DMS 273 (cell line): Measurements from ENCODE around the gene UVSSA.
"Not testable (repeated sequence)": the region's sequence is repeated elsewhere in the genome, so short reads cannot be mapped to it uniquely, and the experiment has no call there.

Source experiments
- DNase-seq: peaks from one replicate; lab custom pipeline; 2025; ENCODE audit not compliant: unreplicated experiment; lab: John Stamatoyannopoulos, UW

UVSSA gene

DNA sequence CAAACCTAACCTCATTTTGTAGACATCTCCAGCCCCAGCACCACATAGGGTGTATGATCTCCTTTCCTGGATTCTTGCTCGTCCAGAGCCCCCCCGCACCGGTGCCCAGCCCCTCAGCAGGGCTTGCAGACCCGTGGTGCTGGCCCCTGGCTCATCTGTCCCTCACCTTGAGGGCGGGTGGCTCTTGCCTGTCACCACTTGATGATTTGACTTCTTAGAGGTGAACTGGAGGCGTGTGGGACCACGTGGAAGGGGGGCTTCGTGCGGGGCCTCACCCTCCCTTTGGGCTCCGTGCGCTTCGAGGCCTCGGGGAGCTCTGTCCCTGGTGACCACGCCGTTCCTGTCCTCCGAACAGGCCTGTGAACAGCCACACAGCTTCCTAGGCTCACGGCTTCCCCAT is 15.5 kb downstream of the UVSSA start:
- no peak for DNase-seq

DNA sequence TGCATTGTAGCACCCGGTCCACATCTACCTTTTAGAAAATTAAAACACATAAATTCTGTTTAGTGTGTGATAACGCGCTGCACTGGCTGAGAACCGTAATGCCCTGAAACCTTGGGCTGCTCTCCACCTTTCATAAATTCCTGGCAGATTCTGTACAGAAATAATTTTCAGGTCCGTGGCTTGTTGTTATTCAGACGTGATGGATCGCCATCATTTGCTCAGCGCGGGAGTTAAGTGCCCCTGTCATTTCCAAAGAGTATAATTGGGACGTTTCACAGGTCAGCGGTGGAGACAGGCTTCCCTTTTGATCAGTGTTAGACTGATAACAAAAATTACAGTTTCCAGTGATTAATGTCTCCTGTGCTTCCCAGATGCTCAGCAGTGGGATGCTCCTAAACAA is 16.5 kb downstream of the UVSSA start:
- DNase-seq: no peak

DNA sequence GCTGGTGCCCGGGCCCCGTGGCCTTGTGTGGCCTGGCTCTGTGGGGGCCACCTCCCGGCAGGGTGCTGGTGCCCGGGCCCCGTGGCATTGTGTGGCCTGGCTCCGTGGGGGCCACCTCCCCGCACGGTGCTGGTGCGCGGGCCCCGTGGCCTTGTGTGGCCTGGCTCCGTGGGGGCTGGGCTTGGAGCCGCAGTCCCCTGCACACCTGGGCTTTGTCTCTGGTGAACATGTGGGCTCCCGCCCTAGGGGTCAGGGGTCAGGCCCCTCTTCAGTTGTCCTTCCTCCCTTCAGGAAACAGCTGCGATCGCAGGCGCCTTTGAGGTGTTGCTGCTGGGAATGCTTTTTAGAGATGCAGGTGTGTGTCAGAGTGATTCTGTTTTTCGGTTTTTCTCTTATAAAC is 17.2 kb downstream of the UVSSA start:
- no peak for DNase-seq

DNA sequence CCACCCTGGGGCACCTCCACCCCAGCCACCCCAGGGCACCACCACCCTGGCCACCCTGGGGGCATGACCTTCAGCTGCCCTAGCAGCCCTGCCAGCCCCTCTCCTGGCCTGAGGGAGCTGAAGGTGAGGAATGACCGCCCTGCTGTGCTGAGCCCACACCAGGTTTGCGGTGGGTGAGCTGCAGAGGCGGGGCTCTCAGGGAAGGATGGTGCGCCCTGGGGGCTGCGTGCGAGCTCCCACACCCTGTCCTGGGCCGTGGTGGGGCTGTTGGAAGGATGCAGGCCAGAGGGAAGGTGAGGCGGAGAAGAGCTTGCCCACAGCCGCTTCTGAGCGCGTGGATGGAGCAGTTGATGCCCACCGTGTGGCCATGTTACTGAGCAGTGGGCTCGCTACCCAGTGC is 17.7 kb downstream of the UVSSA start:
- DNase-seq: no peak

DNA sequence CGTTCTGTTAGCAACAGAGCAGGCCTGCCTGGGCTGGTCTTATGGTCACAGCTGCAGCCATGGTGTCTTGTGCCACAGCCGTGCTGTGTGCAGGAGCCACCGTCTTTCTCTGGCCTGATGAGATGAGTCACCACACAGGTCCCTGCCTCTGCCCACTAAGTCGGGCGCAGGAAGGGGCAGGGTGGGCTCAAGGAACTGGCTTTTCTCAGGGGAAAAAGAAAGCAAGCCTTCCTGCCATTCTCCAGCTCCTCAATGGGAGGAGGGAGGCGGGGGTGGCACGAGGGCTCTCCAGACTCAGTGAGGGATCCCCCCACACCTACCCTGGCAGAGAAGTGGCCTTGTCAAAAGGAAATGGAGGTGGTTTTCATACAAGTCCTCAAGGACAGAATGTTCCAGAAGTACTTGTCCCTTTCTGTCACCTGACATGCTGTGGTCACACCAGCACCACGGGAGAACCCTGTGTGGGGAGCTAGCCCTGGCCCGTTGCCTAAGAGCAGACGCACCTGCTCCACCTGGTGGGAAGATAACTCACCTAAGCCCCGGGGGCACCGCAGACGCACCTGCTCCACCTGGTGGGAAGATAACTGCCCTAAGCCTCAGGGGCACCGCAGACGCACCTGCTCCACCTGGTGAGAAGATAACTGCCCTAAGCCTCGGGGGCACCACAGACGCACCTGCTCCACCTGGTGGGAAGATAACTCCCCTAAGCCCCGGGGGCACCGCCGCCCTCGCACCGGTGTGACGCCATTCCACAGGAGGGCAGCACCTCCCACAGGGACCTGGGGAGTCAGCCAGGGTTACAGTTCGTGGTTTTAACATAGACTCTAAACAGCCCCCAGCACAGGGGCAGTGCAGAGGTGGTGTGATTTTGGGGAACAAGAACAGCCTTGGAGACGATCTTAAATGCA is 18.5 kb downstream of the UVSSA start:
- no peak for DNase-seq

DNA sequence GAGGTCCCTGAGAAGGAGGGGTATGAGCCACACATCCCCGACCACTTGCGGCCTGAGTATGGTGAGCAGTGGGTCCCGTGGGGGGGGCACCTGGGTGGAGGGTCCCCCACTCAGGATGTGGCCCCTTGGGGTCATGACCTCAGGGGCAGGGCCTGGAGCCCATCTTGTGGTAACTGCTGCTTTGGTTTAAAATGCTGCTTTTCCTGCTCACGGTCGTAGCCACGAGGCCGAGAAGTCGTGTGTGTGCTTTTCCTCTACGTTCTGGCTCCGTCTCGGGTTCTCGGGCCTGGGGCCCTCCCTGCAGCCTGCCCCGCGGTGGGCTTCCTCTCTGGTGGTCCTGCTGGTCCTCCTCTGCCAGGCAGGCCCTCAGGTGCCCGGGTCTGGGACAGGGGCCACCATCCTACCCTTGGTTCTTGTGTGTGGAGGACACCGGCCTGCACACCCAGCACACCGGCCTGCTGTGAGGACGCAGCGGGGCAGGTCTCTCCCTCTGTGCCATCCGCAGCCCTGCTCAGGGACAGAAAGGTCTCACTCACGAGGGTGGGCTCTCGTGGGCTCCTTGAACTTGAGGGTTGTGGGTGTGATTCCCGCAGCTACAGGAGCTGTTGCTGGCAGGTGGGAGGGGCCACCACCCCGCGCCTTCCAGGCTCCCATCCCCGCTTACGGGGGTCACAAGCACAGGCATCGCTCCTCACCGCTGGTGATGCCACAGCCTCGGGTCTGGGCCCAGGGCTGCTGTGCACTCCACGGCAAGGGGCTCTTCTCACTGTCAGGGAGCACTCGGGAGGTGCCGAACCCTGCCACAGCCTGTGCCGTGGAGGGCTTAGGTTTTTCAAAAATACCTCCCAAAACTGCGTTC is 19.6 kb downstream of the UVSSA start:
- no peak for DNase-seq

DNA sequence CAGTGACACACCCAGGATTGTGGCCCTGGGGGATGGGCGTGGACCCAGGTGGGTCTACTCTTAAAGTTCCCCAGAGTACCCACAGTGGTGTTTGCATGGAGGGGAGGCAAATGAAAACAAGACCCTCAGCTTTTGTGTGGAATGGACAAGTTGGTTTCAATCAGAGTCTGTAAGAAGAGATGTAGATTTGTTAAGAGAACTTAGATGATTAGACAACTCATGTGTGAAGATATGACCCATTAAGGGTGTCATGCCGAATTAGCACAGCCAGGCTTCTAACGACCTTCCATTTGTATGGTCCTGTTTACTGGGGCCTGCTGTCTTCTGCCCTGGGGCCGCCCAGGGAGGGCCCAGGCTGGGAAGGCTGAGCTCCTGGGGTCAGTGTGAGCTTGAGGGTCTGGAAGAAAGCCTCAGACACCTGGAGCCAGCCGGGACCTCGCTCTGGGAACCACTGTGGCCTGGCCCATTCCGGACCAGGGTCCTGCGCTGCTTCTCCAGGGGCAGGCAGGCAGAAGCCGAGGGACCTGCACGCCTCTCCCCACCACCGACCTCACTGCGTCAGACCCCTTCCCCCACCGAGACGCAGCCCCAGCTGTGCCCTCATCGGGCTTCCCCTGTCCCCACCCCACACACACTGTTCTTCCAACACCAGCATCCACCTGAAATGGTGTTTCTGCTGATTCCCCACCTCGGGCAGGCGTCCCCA is 20.4 kb downstream of the UVSSA start:
- no peak for DNase-seq

DNA sequence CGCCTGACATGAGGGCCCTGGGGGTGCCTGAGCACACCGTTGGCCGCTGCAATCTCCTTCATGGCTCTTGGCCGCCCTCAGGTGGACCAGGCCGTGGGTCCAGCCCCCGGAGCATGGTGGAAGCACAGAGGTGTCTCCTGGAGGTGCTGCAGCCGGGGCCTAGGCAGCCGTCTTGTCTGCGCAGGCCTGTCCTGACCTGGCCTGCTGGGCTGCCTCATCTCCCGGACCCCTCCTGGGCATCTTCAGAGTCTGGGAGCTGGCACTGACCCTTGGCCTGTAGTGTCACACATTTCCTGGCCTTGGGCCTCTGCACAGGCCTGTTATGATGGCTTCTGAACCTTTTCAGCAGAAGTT is 20.9 kb downstream of the UVSSA start:
- DNase-seq: no peak

DNA sequence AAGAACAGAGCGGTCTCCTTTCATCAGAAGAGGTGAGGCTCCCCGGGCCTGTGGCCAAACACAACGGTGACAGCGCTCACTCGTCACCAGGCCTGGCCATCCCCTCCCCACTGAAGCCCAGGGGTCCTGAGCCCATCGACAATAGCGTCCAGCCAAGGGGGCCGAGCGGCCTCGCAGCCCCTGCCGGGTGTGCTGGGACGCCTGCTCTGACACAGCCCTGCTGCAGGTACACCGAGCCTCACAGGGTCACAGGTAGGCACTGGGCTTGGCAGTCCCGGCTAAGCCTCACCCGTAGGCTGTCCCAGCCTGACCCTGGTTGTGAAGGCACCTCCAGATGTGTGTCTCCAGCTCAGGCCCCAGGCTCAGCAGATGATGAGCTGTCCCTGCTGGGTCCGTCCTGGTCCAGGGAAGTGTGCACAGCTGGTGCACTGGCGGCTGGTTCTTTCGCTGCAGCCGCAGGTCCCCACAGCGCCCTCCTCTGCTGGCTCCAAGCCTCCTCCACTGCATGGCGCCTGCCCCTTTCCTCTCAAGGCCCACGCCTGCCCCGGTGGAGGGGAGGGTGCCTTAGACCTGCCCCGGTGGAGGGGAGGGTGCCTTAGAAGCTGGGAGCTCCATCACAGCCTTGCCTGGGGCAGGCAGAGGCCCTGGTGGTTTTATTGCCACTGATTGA is 21.5 kb downstream of the UVSSA start:
- no peak for DNase-seq

DNA sequence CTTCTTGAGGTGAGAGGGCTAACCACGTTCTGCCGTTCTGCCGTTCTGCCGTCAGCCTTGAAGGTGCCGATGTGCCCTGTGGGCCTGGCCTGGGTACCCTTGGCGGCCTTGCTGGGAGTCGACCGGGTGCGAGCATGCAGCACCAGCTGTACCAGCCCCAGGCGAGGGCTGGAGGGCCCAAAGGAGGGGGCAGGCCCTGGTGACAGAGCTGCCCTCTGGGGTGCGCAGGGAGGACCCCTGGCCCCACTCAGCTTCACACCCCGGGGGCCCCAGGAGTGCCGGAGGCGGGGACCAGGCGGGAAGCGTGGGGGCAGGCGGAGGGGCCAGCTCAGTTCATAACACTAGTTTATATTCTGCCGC is 22.1 kb downstream of the UVSSA start:
- no peak for DNase-seq

DNA sequence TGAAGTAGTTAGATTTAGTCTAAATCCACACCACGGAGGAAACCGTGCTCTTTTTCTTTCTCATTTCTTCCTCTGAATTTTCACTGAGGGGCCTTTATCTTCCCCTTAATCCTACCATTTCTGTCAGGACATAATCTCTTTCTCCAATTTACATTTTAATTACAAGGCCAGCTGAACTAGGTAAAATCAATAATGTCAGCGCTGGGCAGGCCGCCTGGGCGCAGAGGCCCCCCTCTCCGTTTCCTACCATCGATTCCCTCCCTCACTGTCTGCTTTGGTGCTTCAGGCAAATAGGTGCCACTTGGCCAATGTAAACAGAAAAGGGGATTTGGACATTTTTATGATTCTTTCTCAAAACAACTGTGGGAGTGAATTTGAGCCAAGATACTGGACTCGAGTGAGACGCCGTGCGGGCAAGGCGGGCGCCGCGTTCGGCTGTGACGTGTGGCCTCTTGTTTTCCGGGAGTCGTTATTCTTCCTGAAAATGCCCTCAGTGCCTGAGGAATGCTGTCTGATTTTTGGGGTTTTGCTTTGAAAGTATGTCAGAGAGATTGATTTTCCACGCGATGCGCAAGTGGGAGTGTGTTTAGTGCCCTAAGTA is 22.6 kb downstream of the UVSSA start:
- no peak for DNase-seq

DNA sequence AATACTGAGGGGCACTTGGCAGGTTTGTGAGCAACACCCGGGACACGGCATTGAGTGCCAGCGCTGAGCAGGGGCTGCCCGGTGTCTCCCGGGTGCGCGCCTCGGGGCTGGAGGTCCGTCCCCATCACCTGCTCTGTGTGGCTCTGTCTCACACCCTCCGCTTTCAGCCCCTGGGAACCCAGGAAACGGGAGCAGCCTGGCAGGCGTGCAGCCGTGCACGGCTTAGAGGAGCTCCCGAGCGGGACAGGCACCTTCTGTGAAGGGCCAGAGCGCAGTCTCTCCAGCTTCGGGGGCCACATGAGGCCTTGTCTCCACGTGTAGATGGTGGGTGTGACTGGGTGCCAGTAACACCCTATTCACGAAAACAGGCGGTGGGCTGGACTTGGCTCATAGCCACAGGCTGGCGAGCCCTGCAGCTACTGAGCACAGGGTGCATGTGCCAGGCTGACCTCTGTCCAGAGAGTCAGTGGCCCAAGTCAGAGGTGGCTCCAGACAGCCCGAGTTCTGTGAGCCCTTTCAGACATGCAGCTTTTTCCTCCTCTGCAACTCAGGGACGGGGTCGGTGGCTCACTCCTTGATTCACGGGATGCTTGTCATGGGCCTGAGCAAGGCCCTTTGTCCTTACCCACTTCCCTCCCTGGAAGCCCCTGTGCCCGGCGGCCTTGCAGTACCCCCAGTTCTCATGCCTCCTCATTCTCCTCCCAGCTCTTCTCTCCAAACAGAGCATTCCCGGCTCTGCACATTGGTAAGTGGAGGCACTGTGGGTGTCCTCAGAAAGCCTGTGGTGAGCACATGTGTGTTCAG is 23.5 kb downstream of the UVSSA start:
- no peak for DNase-seq

DNA sequence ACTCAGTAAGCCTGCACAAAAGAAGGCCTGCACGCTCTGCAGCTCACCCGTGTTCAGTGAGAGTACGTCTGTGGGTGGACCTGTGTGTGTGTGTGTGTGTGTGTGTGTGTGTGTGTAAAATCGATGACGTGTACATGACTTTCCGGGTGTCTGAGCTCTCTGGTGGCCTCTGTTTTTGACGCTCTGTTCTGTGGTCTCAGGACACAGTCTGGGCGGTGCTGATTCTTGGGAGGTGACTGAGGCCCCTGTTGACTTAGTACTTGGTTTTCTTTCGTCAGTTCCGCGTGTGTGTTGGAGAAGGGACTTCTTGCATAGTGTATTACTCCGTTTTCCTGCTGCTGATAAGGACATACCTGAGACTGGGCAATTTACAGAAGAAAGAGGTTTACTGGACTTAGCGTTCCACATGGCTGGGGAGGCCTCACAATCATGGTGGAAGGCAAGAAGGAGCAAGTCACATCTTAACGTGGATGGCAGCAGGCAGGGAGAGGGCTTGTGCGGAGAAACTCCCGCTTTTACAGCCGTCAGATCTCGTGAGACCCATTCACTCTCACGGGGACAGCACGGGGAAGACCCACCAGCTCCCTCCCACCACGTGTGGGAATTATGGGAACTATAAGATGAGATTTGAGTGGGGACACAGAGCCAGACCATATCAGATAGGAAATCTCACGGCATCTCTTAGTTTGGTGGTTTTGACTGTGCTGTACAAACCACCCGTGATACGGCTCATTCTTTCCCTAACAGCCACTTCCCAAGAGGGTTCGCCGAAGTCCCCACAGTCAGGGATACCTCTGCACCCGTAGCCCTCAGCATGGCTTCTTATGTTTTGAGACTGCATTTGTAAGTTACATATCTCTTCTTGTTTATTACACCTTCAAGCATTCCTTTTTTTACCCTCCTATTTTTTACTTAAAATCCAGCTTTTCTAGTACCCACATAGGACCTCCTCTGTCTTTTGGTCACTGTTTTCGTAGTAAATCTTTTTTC is 24.5 kb downstream of the UVSSA start:
- no peak for DNase-seq

DNA sequence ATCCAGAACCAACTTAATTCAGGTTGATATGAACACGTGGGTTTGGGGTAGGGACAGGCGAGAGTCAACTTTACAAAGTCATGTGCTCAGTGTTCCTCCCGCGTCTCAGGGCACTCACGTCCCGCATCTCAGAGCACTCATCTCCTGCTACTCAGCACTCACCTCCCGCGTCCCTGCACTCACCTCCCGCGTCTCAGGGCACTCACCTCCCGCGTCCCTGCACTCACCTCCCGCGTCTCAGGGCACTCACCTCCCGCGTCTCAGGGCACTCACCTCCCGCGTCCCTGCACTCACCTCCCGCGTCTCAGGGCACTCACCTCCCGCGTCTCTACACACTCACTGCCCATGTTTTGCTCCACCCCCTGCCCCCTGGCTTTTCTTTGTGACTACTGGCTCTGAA is 25.6 kb downstream of the UVSSA start:
- not testable (repeated sequence) for DNase-seq

DNA sequence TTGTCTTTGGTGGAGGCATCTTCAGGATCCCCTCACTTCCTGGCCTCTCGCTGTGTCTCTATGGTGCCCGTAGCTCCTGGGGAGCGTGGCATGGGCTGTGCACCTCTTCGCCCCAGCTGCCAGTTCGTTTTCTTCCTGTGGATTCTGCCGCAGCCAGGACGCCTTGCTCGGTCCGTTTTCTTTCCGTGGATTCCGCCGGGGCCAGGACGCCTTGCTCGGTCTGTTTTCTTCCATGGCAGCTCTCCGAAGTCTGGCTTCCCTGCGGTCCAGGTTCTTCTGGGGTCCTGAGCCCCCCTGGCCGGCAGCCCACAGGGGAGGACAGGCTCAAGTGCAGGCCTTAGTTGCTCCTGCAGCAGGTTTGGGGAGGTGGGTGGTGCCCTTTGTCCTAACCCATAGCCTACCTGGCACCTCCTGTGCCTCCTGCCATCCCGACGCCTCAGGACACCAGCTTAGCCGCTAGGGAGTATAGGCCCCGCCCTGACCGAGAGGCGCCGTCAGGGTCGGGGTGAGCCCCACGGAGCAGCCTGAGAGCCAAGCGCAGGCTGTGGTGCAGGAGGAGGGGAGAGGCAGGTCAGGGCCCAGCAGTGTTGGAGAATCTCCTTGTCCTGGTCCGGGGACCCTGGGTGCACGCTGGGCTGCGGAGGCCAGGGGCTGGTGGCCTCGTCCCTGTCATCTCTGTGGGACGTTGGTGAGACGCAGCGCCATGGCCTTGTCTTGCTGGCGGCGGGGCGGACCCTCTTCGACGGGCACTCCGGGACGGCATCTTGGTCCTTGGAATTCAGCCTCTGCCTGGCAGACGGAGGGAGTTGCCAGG is 27.1 kb downstream of the UVSSA start:
- DNase-seq: no peak

DNA sequence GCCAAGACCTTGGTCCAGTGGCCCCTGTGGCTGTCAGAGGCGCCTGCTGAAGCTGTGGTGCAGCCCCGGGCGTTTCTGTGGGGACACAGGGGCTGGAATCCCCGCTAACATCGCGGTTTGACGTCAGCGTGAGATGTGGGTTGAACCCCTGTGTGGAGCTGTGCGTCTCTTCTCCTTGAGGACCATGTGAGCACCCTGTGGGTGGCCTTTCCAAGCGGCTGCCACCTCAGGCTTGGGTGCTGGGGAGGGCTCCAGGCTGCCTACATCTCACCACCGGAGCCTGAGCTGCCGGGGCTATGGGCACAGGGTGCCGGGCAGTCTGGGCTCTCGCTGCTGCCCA is 27.7 kb downstream of the UVSSA start:
- DNase-seq: no peak

DNA sequence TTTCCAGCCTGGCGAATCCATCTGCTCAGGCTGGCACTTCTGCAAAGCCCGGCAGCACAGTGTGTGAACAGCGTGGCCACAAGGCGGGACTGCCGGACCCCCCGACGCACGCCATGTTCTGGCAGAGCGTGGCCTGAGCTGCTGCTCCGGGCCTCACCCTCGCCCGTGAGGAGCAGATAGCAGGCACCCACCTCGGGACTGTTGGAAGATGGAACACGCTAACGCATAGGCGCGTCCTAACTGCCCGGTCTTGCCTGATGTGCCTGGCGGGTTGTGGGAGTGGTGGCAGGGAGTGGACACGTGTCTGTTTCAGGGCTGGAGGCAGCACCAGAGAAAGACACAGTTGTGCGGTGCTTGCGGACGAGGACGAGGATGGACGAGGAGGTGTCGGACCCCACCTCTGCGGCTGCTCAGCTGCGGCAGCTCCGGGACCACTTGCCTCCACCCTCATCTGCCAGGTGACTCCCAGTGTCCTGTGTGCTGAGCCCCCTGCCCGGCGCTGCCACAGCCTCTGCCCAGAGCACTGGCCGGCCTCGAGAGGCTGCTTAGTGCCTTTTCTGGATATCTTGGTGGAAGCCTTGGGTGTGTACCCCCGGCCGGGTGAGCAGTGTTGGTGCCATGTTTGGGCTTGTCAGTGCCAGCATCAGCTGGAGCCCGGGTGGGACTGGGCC is 28.2 kb downstream of the UVSSA start:
- DNase-seq: no peak
